GM19025 (cell line): Measurements from ENCODE around the gene BLOC1S4.
"Not testable (repeated sequence)": the region's sequence is repeated elsewhere in the genome, so short reads cannot be mapped to it uniquely, and the experiment has no call there.

ENCODE experiments used
- ATAC-seq: cut with Tn5 transposase; IDR thresholded peaks from one replicate; pipeline ENCODE4 v1.9.1; 2021; ENCODE audit warnings: mild to moderate bottlenecking, low read depth, moderate library complexity; ENCODE audit not compliant: unreplicated experiment

BLOC1S4 gene

DNA sequence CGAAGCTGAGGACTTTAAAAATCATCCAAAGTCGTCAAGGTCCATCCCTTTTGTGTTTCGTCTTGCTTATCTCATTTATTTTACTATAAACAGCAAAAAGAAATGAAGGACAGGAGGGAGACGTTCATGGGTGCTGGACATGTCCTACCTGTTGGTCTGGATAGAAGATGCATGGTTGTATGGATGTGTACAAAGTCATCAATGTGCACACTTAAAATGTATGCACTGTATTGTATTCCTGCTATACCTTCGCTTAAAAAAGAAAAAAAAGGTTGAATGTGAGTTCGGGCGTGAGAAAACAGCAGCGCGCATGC is 313 bp upstream of the BLOC1S4 start:
- no peak for ATAC-seq

DNA sequence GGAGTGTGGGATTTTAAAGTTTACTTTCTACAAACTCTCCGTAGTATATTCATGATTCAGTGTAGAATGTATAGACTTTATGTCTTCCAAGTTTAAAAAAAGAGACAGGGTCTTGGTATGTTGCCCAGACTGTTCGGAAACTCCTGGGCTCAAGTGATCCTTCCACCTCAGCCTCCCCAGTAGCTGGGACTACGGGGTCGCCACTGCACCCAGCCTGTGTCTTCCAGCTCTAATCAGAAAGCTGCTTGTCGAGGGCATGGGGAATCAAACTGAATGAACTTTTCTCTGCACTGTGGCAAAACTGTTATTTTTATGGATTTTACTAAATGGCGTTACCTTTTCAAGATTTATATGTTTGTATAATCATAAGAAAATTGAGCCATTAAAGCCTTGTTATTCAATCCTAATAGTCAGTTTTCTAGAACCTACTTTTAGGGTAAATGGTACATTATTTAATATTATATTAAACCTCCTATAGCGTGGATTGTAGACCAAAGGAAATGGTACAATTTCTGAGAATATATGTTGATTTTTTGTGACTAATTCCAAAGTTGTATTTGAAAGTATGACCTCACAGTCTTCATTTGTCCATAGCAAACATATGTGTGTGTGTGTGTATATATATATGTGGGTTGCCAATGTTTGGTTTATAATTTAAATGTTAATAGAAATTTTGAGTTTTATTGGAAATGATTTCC is 1.1 kb downstream of the BLOC1S4 start:
- no peak for ATAC-seq

DNA sequence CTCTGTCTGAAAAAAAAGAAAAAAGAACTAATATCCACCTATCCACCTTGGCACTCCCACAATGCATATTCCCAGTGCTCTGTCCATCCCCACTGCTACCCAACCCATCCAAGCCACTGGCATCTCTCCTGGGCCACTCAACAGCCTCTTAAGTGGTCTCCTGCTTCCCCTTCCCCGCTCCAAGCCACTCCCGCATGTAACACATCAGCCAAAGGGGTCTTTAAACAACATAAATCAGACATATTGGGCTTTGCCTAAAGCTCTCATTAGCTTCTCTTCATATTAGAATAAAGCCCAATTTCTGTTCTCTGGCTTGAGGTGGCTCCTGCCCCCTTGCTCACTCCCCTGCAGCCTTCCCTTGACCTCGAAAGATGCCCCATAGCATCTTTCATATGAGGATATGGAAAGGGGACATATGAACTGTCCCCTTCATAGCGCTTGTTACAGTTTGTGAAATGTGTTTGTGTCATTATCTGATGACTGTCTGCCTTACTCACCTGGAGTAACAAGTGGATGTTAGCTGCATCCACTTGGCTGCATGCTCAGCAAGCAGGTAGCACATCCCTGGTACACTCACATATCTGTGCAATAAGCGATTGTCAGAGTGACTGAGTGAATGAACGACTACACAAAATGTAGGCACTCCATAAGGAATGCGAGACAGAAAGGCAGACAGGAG is 3.1 kb downstream of the BLOC1S4 start:
- ATAC-seq = no peak

DNA sequence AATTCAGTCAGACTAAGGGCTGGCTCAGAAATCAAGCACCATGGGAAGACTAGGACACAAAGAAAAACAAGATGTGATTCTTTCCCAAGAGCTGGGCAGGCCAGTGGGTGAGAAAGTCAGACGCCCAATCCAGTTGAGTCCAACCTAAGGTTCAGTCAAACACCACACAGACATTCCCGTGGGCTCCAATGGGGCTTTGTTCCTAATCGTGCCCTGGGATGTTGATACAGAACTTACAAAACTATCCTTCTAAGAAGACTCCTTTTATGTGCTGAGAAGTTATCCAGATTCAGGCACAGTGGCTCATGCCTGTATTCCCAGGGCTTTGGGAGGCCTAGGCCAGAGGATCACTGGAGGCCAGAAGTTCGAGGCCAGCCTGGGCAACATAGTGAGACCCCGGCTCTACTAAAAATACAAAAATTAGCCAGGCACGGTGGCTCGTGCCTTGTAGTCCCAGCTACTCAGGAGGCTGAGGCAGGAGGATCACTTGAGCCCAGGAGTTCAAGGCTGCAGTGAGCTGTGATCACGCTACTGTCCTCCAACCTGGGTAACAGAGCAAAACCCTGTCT is 3.7 kb downstream of the BLOC1S4 start:
- ATAC-seq = no peak

DNA sequence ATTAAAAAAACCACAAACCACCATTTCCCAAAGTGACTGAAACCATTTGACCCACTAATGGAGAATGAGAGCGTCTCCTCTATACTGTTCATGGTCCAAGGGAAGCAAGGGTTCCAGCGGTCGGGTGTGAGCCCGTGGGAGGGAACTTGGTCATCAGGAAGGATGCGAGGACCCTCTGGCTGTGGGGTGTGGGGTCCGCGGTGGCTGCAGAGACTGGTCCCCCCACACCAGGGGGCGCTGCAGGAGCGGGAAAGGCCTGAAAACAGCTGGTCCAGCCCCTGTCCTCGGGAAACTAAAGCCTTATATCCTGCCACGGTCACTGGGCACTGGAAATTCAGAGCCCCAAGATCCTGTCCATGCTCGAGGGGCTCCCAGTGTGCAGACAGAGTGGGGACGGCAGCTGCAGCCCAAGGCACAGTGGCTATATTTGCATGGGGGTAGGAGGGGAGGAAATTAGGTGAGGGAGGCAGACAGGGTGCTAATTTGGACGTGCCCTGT is 4.3 kb downstream of the BLOC1S4 start:
- no peak for ATAC-seq

DNA sequence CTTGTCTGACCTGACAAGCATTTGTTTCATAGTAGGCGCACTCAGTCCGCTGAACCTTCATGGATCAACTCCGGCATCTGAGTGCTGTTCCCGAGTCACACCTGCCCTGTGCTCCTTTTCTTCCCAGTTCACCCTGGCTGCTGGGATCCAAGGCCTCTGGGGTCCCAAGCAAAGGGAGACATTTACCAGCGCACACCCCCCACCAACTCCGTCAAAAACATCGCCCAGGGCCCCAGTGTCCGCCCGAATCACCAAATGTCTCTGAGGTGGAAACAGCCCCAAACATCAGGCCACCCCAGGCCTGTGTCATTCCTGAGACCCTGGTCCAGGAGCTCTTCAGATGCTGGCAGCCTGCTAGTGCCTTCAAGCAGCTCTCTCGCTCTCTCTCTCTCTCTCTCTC is 5.1 kb downstream of the BLOC1S4 start:
- ATAC-seq = no peak

DNA sequence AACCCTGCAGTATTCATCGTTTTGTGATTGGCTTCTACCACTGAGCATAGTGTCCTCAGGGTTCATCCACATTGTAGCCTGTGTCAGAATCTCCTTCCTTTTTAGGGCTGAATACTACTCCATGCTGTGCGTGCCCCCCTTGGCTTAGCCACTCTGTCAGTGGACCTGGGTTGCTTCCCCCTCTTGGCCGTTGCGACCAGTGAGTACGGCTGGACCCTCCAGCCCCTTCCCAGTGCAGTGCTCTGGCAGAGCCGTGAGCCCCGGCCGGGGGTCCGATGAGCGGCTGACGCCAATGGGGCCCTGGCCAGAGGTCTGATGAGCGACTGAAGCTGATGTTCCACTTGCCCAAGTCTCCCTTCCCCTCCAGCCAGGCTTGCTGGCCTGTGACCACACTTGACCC is 6.9 kb downstream of the BLOC1S4 start:
- no peak for ATAC-seq

DNA sequence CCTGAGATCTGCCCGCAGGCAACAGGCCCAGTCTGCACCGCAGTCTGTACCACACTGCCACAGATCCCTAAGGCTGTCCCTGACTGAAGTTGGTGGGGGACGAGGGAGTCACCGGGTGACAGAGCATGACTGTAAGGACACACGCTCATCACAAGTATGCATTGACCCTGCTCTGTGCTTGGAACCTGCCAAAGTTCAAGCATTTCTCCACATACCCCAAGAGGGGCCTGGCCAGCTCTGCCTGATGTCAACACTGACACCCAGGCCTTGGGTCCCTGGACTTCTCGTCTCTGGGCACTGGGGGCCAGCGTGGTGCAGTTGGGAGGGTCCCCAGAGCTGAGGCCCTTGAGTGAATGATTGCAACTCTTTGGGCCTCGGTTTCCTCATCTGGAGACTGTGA is 7.9 kb downstream of the BLOC1S4 start:
- ATAC-seq = no peak

DNA sequence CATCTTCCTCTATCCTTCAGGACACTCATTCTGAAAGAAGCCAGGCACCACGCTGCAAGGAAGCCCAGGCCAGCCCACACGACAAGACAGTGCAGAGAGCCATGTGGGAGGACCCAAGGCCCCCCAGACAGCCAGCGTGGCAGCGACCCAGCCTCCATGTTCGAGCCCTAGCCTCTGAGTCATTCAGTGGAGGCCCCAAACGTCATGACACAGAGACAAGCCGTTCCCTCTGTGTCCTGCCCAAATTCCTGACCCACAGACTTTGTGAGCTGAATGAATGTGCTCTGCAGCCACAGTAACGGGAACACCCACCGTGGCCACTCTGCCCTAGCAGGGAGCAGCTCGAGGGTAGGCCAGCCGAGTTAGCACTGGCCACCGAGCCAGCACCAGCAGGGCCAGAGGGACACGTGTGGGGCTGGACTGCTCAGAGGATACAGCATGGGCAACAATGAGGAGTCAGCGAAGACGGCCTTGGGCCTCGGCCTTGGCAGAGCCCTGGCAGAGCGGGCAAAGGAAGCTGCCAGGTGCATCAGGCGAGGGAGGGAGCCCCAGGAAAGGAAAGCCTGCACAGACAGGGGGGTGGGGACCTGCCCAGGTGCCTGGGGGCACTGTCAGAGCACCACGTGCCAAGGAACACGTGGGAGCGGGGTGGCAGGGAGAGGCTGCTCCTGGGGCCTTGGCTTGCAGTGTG is 8.6 kb downstream of the BLOC1S4 start:
- no peak for ATAC-seq

DNA sequence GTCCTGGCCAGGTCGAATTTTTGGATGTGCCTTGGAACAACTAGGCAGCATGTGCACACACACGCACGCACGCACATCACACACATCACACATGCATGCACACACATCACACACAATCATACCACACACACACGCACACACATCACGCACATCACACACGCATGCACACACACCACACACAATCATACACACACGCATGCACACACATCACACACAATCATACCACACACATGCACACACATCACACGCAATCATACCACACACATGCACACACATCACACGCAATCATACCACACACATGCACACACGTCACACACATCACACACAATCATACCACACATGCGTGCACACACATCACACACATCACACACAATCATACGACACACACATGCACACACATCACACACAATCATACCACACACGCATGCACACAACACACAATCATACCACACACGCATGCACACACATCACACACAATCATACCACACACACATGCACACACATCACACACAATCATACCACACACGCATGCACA is 9.5 kb downstream of the BLOC1S4 start:
- ATAC-seq = not testable (repeated sequence)

DNA sequence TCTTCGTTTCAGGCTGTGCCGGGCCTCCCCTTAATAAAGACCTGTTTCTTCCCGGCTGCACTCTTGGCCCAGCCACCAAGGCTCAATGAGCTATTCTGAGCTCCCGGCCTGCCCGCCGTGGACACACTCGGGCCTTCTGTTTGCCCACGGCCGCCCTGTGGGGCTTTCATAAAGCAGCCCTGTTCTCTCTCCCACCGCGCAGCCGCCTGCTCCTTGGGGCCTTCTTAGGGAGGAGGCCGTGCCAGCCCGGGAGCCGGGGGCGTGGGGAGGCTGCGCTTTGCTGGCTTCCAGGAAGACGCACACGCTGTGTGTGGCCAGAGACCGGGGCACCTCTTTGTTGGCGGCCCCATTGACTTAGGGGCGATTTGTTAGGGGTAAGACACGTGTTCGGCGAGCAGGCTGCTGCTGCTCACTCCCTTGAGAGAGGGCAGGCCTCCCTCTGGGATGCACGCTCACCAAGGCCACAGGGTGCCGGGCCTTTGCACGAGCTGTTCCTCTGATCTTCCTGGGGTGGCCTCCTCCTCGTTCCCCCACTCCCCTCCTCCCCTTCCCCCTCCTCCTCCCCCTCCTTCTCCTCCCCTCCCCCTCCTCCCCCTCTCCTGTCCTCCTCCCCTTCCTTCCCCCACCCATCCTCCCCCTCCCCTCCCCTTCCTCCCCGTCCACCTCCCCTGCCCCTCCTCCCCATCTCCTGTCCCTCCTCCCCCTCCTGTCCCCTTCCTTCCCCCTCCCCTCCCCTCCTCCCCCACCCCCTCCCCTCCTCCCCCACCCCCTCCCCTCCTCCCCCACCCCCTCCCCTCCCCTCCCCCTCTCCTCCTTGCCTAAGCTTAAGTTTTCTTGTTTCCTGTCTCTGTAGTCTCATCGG is 11.3 kb downstream of the BLOC1S4 start:
- ATAC-seq = no peak

DNA sequence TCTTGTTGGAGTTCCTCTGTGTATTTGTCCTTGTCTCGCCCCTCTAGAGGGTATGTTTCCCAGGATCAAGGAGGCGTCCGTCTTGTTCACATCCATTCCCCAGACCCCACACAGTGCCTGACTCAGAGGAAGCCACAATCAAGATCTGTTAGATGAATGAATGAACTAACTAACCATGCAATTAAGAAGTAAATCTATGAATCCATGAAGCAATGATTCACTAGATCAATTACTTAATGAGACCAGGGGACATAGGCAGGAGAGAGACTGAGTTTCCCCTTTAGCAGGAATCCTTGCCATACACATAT is 11.9 kb downstream of the BLOC1S4 start:
- ATAC-seq = no peak

DNA sequence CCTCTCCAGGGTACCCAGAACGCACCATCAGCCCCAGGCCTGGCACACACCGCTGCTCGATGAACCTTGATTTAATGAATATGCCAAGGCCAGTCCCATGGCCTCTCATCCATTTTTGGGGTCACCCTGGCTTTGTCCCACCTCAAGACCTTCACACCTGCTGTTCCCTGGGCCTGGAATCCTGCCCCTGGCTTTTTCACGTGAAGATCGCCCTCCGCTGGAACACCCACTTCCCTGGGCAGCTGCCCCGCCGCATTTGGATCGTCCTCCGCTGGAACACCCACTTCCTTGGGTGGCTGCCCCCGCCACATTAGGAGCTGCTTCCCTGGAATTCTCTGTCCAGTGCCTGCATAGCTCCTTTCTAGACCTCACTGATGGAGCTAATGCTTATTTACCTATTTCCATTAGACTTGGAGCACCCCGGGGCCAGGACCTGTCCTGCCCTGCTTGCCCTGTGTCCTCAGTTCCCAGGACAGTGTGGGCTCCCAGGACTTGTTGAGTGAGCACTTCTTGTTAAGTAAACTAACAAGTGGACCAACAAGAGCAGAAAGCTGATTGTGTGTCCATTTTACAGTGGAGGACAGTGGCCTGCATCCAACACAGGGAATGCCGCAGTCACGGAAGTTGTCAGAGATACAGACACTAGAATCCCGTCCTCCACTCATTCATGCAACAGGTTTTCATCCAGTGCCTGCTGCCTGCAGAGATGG is 12.5 kb downstream of the BLOC1S4 start:
- no peak for ATAC-seq

DNA sequence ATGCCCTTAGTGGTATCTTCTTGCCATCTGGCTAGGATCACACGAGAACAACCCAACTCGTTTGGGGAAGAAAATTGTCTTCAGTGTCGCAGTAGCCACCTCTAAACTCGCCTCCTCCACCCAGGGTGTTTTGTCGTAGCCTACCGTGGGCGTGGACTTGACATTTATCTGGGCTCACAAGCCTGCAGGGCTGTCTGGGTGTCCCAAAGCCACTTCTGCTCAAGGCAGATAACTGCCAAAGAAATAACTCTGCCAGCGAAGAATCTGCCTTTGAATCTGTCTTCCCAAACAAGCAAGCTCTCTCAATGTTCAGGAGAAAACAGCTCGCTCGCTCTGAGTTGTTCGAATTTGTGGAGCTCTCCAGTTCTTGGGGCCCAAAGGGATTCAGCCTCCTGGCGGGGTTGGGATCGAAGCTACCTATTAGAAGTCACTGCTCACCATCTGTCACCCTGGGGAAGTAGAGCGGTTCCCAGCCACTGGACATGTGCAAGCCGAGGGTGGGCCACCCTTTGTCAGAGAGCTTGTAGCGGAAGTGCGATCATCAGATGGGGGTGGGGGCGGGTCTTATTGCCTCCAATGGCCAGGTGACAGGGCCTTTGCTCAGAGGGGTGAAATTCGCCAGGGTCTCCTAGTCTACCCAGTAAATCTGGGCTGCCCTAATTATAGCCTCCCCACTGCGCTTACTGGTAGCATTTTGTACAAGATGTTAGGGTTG is 14.8 kb downstream of the BLOC1S4 start:
- no peak for ATAC-seq

DNA sequence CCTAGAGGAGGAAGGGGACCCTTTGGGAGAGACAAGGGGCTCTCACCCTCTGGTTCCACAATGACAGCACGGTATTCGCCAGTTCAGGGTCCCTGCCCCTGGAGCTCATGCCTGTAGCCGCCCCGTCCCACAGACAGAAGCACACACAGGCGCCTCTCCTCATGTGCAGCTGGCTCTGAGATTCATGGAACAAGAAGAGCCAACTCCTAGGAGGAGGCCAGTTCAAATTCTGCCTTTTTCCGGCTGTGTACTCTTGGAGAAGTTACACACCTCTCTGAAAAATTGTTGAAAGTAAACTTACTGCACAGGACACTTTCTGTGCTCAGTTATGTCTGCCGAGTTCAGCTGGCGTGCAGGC is 15.3 kb downstream of the BLOC1S4 start:
- no peak for ATAC-seq

DNA sequence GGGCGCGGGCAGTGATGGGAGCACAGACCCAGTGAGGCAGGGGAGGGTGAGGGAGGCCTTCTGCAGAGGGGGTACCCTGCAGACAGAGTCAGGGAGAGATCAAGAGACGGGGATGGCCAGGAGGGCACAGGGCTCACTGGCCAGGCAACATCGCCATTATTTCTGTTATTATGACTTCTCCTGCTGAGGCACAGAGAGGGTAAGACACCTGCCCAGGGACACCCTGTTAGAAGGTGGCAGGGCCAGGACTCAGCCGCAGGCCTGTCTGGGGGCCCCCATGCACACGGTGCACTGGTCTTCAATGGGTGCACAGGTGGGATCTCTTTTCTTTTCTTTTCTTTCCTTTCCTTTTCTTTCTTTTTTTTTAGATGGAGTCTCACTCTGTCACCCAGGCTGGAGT is 15.8 kb downstream of the BLOC1S4 start:
- ATAC-seq = no peak

DNA sequence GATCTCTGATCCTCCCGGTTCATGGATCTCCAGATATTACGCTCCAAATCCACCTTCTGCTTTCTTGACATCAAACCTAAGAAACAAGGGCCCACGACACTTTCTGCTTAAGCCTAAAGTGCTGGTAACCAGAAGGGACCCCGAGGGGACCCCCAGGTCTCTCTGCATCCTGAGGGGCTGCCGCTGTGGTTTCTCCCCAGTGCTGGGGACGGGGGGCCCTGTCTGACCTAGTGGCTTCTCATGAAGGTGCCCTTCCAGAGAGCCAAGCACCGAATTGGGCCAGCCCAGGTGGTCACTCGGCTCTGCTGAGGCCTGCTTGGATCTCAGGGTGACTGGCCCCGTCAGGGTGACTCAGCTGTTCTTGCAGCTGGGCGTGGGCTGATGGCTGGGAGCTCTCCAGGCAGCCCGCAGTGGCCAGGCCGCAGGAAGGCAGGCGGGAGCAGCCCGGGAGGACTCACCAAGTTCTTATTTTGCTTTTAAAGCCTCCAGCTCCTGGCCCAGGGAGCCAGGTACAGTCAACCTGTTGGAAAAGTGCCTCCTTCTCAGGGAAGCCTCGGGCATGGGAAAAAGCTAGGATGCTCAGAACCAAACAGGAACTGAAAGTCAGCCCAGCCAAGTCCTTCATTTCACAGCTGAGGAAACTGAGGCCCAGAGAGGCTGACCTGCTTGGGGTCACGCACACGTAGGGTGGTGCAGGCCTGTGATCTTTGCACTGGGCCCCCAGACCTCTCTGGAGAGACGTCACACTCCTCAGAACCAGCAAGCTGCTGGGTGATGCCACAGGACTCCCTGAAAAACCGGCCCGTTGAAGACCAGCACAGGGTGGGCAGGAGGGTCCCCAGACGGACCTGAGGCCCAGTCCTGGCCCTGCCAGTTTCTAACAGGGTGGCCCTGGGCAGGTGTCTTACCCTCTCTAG is 16.7 kb downstream of the BLOC1S4 start:
- ATAC-seq = no peak
